SK-N-SH (cell line): ENCODE results near the gene OR2M5. TPM values are rescaled to one million over a fixed set of nuclear protein-coding genes. Genes with fewer than 3 reads are reported as not detected.
A peak's percentile ranks its signal among the peaks of the same experiment; 100 is the strongest.

ENCODE experiments used
- CTCF ChIA-PET: fragments of 300-600, 350-600 bp; formaldehyde crosslinking; extraction: SDS; loops from one replicate; lab custom pipeline; 2021; lab: Yijun Ruan, JAX
- POLR2A ChIA-PET: fragments of 350-600 bp; sonication (Branson Sonifier 250); formaldehyde crosslinking; extraction: SDS; loops from one replicate; lab custom pipeline; 2020; ENCODE audit warnings: antibody characterized with exemption, inconsistent platforms; lab: Yijun Ruan, JAX
- DNase-seq: peaks from one replicate; pipeline ENCODE4 v3.0.0; 2012
- H2AFZ ChIP-seq: fragments of 200-600 bp; sonication (generic); 2 replicates; pipeline ENCODE4 v1.8.1; 2016; ENCODE audit warnings: antibody characterized with exemption, mild to moderate bottlenecking, low read depth
- H3F3A ChIP-seq: fragments of 200-600 bp; sonication (generic); replicated peaks from 2 replicates; pipeline ENCODE3; 2016; ENCODE audit warnings: antibody characterized with exemption, mild to moderate bottlenecking; ENCODE audit not compliant: insufficient read depth
- H3K27ac ChIP-seq, 2 experiments: fragments of 200-500 bp in 1 of 2; fragments of 200-600 bp in 1 of 2; sonication (Bioruptor generic) in 1 of 2; sonication (generic), shearing (Covaris generic) in 1 of 2; 2 replicates each; pipeline versions ENCODE4 v1.5.1 to v1.6.1; 2014 to 2016; ENCODE audit warnings: low read depth in 2 of 2, inconsistent platforms in 1 of 2, low read length in 1 of 2, mild to moderate bottlenecking in 1 of 2, mixed read lengths in 1 of 2
- H3K27me3 ChIP-seq: fragments of 200-600 bp; sonication (generic), shearing (Covaris generic); 2 replicates; pipeline ENCODE4 v1.6.1; 2016; ENCODE audit warnings: mixed run types; ENCODE audit not compliant: insufficient read depth
- H3K36me3 ChIP-seq, 2 experiments: fragments of 200-500 bp in 1 of 2; fragments of 200-600 bp in 1 of 2; sonication (Bioruptor generic) in 1 of 2; sonication (generic) in 1 of 2; replicated peaks in 1 of 2; 2 replicates each; pipeline versions ENCODE3 to v1.5.1; 2014 to 2016; ENCODE audit warnings: low read length in 1 of 2, mild to moderate bottlenecking in 1 of 2; ENCODE audit not compliant: insufficient read depth in 2 of 2, control insufficient read depth in 1 of 2
- H3K4me1 ChIP-seq, 2 experiments: fragments of 200-500 bp in 1 of 2; fragments of 200-600 bp in 1 of 2; sonication (Bioruptor generic) in 1 of 2; sonication (generic), shearing (Covaris generic) in 1 of 2; 2 replicates each; pipeline versions ENCODE4 v1.5.1 to v1.6.1; 2014 to 2016; ENCODE audit warnings: low read depth in 1 of 2, low read length in 1 of 2, mixed run types in 1 of 2; ENCODE audit not compliant: insufficient read depth in 2 of 2, control insufficient read depth in 1 of 2
- H3K4me2 ChIP-seq: fragments of 200-600 bp; sonication (generic), shearing (Covaris generic); 2 replicates; pipeline ENCODE4 v1.6.1; 2017; ENCODE audit warnings: mixed run types
- H3K4me3 ChIP-seq, 2 experiments: fragments of 200-500 bp in 1 of 2; fragments of 200-600 bp in 1 of 2; sonication (Bioruptor generic) in 1 of 2; sonication (generic), shearing (Covaris generic) in 1 of 2; 2 replicates each; pipeline versions ENCODE4 v1.5.1 to v1.8.1; 2014 to 2016; ENCODE audit warnings: low read depth in 2 of 2, inconsistent platforms in 1 of 2, low read length in 1 of 2, mild to moderate bottlenecking in 1 of 2, mixed read lengths in 1 of 2, moderate library complexity in 1 of 2
- H3K79me2 ChIP-seq: fragments of 200-600 bp; sonication (generic); 2 replicates; pipeline ENCODE4 v1.8.1; 2017; ENCODE audit warnings: mild to moderate bottlenecking; ENCODE audit not compliant: insufficient read depth
- H3K9ac ChIP-seq: fragments of 200-600 bp; sonication (generic); 2 replicates; pipeline ENCODE4 v1.6.1; 2017; ENCODE audit warnings: mixed run types
- H3K9me2 ChIP-seq: fragments of 200-600 bp; sonication (generic); 2 replicates; pipeline ENCODE4 v1.6.1; 2017; ENCODE audit warnings: mixed run types
- H3K9me3 ChIP-seq: fragments of 200-600 bp; sonication (generic); 2 replicates; pipeline ENCODE4 v1.6.1; 2017; ENCODE audit warnings: mixed run types, mild to moderate bottlenecking, moderate library complexity
- H4K20me1 ChIP-seq: fragments of 200-600 bp; sonication (generic); 2 replicates; pipeline ENCODE4 v1.6.1; 2017; ENCODE audit warnings: mild to moderate bottlenecking, mixed run types; ENCODE audit not compliant: insufficient read depth
- CHD2 ChIP-seq: fragments of 150-350 bp; IDR thresholded peaks from 2 replicates; pipeline ENCODE4 v1.6.1; 2018; ENCODE audit warnings: low read length; ENCODE audit not compliant: partially characterized antibody
- CTCF ChIP-seq: fragments of 200-600 bp; sonication (generic); IDR thresholded peaks from 2 replicates; pipeline ENCODE4 v1.6.1; 2017; ENCODE audit warnings: antibody characterized with exemption, mild to moderate bottlenecking, moderate library complexity
- ELF1 ChIP-seq: IDR thresholded peaks from 2 replicates; pipeline ENCODE4 v1.4.0; 2012
- EP300 ChIP-seq, 2 experiments: IDR thresholded peaks; 2 replicates each; pipeline versions ENCODE4 v1.4.0 to v1.6.1; 2012; ENCODE audit warnings: borderline replicate concordance in 1 of 2, low read depth in 1 of 2, low read length in 1 of 2
- EZH2phosphoT487 ChIP-seq: fragments of 200-600 bp; sonication (generic); IDR thresholded peaks from 2 replicates; pipeline ENCODE4 v1.6.1; 2017; ENCODE audit warnings: low read depth, mixed run types, mild to moderate bottlenecking, antibody characterized with exemption, moderate library complexity, borderline replicate concordance
- FOSL2 ChIP-seq: IDR thresholded peaks from 2 replicates; pipeline ENCODE4 v1.4.0; 2012; ENCODE audit warnings: low read depth, mild to moderate bottlenecking, moderate library complexity, borderline replicate concordance
- FOXM1 ChIP-seq: IDR thresholded peaks from 2 replicates; pipeline ENCODE4 v1.4.0; 2012; ENCODE audit warnings: low read depth, mild to moderate bottlenecking
- GABPA ChIP-seq: IDR thresholded peaks from 2 replicates; pipeline ENCODE4 v1.4.0; 2012; ENCODE audit warnings: low read depth, mild to moderate bottlenecking
- GATA2 ChIP-seq: sonication (generic); formaldehyde crosslinking; IDR thresholded peaks from 2 replicates; pipeline ENCODE4 v1.5.0; 2020; ENCODE audit warnings: mild to moderate bottlenecking, missing genetic modification reagents
- JUND ChIP-seq: IDR thresholded peaks from 2 replicates; pipeline ENCODE4 v1.4.0; 2012
- MAX ChIP-seq: IDR thresholded peaks from 2 replicates; pipeline ENCODE4 v1.4.0; 2012; ENCODE audit warnings: low read depth
- MEF2A ChIP-seq: IDR thresholded peaks from 2 replicates; pipeline ENCODE4 v1.4.0; 2012; ENCODE audit warnings: low read depth, borderline replicate concordance
- MXI1 ChIP-seq: IDR thresholded peaks from 2 replicates; pipeline ENCODE4 v1.6.1; 2012; ENCODE audit warnings: mild to moderate bottlenecking, low read depth, low read length, improper control_type of control experiment
- NFIC ChIP-seq: IDR thresholded peaks from 2 replicates; pipeline ENCODE4 v1.4.0; 2012; ENCODE audit warnings: borderline replicate concordance
- NRF1 ChIP-seq: IDR thresholded peaks from 2 replicates; pipeline ENCODE4 v1.6.1; 2012; ENCODE audit warnings: low read depth, mild to moderate bottlenecking, low read length
- RCOR1 ChIP-seq: fragments of 150-350 bp; IDR thresholded peaks from 2 replicates; pipeline ENCODE4 v1.6.1; 2017; ENCODE audit warnings: antibody characterized with exemption, low read length
- RFX5 ChIP-seq: IDR thresholded peaks from 2 replicates; pipeline ENCODE4 v1.6.1; 2012; ENCODE audit warnings: mild to moderate bottlenecking, improper control_type of control experiment, low read length
- RXRA ChIP-seq: IDR thresholded peaks from 2 replicates; pipeline ENCODE4 v1.4.0; 2012; ENCODE audit warnings: low read depth, mild to moderate bottlenecking, borderline replicate concordance
- TAF1 ChIP-seq: IDR thresholded peaks from 2 replicates; pipeline ENCODE4 v1.6.1; 2012; ENCODE audit warnings: low read depth, mild to moderate bottlenecking, low read length, moderate library complexity, borderline replicate concordance
- TCF12 ChIP-seq: IDR thresholded peaks from 2 replicates; pipeline ENCODE4 v1.4.0; 2012
- TEAD4 ChIP-seq: IDR thresholded peaks from 2 replicates; pipeline ENCODE4 v1.4.0; 2012; ENCODE audit warnings: mild to moderate bottlenecking, borderline replicate concordance; ENCODE audit not compliant: insufficient read depth
- USF1 ChIP-seq: IDR thresholded peaks from 2 replicates; pipeline ENCODE4 v1.4.0; 2012; ENCODE audit warnings: low read depth, borderline replicate concordance
- YY1 ChIP-seq: IDR thresholded peaks from 2 replicates; pipeline ENCODE4 v1.4.0; 2012; ENCODE audit warnings: low read depth, mild to moderate bottlenecking
- ZBTB33 ChIP-seq: IDR thresholded peaks from 2 replicates; pipeline ENCODE4 v1.4.0; 2012; ENCODE audit warnings: low read depth, borderline replicate concordance
- WGBS: methylation state at CpG from one replicate; pipeline ENCODE4 v1.1.6; 2017; ENCODE audit warnings: low lambda C conversion rate; 5-methylcytosine and 5-hydroxymethylcytosine counted together
- polyA plus RNA-seq, 3 experiments: library from polyadenylated mRNA; depleted of rRNA; stranded (reverse); fragments of >200 nt; gene quantifications; 2 replicates each; pipeline ENCODE4 v1.2.3, GENCODE V29; 2012

Gene OR2M5
- polyA plus RNA-seq, 1 of the 3 experiments (the other 2 are of a cell fraction), result not detected

- H2AFZ ChIP-seq, result no peak overlapping the region
- H3K9me3 ChIP-seq, result peaks cover 4% of the 10 kb centered on the region; the same call in 1 of the 2 replicates
- 1% methylated on average over 5 of the region's 5 CpGs for WGBS
- ChIA-PET POLR2A (no interaction called here), CTCF (no interaction called here)
- no peak overlapping the region for H3K4me2 ChIP-seq
- H3K9ac ChIP-seq, result no peak overlapping the region
- no peaks in the 10 kb centered on the region for H3K79me2 ChIP-seq
- no peaks in the 10 kb centered on the region for H4K20me1 ChIP-seq
- H3K36me3 ChIP-seq, result no peaks in the 10 kb centered on the region
- no peak overlapping the region for H3K27ac ChIP-seq
- no peaks in the 10 kb centered on the region for H3K9me2 ChIP-seq
- no peak overlapping the region for H3K4me3 ChIP-seq
- H3K4me1 ChIP-seq, result no peaks in the 10 kb centered on the region; a peak in 1 of 4 replicates
- DNase-seq, result no peak
- no peak for TF ChIP-seq ELF1
- no peak for TF ChIP-seq USF1
- no peak for TF ChIP-seq JUND
- TF ChIP-seq FOXM1, result no peak
- no peak for TF ChIP-seq EZH2phosphoT487
- TF ChIP-seq FOSL2, result no peak
- TF ChIP-seq CTCF, result no peak
- no peak for TF ChIP-seq MXI1
- TF ChIP-seq TEAD4, result no peak
- TF ChIP-seq NFIC, result no peak
- no peak for TF ChIP-seq RXRA
- TF ChIP-seq YY1, result no peak
- no peak for TF ChIP-seq NRF1
- no peak for TF ChIP-seq RCOR1
- TF ChIP-seq TAF1, result no peak
- TF ChIP-seq MAX, result no peak
- no peak for TF ChIP-seq EP300 (IDR thresholded peaks at IDR 0.05; ENCODE audit: borderline replicate concordance in 1 of 2, low read depth in 1 of 2, low read length in 1 of 2)
- H3K27me3 ChIP-seq, result no peaks in the 10 kb centered on the region
- no peaks in the 10 kb centered on the region for H3F3A ChIP-seq
These were observed 33.8 kb upstream of the OR2M5 start for GRCh38 chr1:248111157-248111556.

- POLR2A ChIA-PET, result no interaction called here
- no peak overlapping the region for H3K4me3 ChIP-seq
- TF ChIP-seq TEAD4, result no peak
- no peak for TF ChIP-seq TCF12
- no peak for TF ChIP-seq MEF2A
- no peak for TF ChIP-seq CHD2
- no peak for TF ChIP-seq GATA2 (CRISPR knock-in tag)
- no peak for TF ChIP-seq RFX5
- TF ChIP-seq GABPA, result no peak
- no peak for TF ChIP-seq JUND
- TF ChIP-seq ZBTB33, result no peak
- TF ChIP-seq CTCF, result no peak
- no peak for TF ChIP-seq YY1
- no peak for TF ChIP-seq NFIC
These were observed 30.1 kb upstream of the OR2M5 start for GRCh38 chr1:248114890-248115289.

More at GRCh38 chr1:248114890-248115289, 30.1 kb upstream of the OR2M5 start:
- H3K4me1 ChIP-seq, result no peaks in the 10 kb centered on the region; a peak in 1 of 4 replicates
- no peak overlapping the region for H3K4me2 ChIP-seq
- H3F3A ChIP-seq, result no peaks in the 10 kb centered on the region
- no peaks in the 10 kb centered on the region for H4K20me1 ChIP-seq
- 3% methylated on average over 7 of the region's 7 CpGs for WGBS
- DNase-seq, result peak; percentile 8
- CTCF ChIA-PET, result interaction anchor here (1.0 to 1.5 kb wide), 2 partner anchors 11 to 119 kb away, joined by 3 read pairs; no protein-coding TSS in a partner anchor
- H3K9me2 ChIP-seq, result no peaks in the 10 kb centered on the region
- H3K79me2 ChIP-seq, result no peaks in the 10 kb centered on the region
- H3K36me3 ChIP-seq, result no peaks in the 10 kb centered on the region
- no peaks in the 10 kb centered on the region for H3K27me3 ChIP-seq
- no peak overlapping the region for H3K9ac ChIP-seq
- no peak overlapping the region for H2AFZ ChIP-seq
- H3K9me3 ChIP-seq, result peaks cover 4% of the 10 kb centered on the region; the same call in 1 of the 2 replicates
- H3K27ac ChIP-seq, result no peak overlapping the region
